GM12875 (cell line): ENCODE results near the gene SGO2.

Experiments used
- H3K4me3 ChIP-seq: one replicate; pipeline ENCODE4 v1.5.1; 2011; ENCODE audit warnings: low read depth, low read length, control low read depth
- TF ChIP-seq, protein P1 (sequence below): IDR thresholded peaks from 2 replicates; pipeline ENCODE4 v1.5.1; 2011; ENCODE audit warnings: low read depth, mild to moderate bottlenecking, control low read depth, inconsistent platforms, low read length, moderate library complexity, borderline replicate concordance; ENCODE audit not compliant: insufficient read depth

Gene SGO2

DNA sequence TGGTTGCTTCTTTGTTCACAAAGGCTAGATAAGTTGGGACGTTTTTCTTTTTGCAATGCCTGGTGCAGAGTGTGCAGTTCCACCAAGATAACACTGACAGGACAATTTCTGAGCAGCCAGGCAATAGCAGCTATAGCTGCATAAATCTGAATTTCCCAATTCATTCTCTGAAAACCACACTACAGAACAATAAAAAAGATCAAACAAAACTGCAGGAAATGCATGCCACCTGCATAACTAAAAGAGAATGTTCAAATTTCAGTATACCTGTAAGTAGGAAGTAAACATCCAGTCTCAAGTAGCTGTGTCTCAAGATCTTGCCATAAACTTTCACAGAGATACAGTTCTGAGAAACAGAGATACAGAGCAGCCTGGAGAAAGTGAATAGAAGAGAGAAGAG, 10.9 kb upstream of the SGO2 start:
- TF ChIP-seq, protein P1, sequence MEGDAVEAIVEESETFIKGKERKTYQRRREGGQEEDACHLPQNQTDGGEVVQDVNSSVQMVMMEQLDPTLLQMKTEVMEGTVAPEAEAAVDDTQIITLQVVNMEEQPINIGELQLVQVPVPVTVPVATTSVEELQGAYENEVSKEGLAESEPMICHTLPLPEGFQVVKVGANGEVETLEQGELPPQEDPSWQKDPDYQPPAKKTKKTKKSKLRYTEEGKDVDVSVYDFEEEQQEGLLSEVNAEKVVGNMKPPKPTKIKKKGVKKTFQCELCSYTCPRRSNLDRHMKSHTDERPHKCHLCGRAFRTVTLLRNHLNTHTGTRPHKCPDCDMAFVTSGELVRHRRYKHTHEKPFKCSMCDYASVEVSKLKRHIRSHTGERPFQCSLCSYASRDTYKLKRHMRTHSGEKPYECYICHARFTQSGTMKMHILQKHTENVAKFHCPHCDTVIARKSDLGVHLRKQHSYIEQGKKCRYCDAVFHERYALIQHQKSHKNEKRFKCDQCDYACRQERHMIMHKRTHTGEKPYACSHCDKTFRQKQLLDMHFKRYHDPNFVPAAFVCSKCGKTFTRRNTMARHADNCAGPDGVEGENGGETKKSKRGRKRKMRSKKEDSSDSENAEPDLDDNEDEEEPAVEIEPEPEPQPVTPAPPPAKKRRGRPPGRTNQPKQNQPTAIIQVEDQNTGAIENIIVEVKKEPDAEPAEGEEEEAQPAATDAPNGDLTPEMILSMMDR: no peak
- no peak overlapping the region for H3K4me3 ChIP-seq

DNA sequence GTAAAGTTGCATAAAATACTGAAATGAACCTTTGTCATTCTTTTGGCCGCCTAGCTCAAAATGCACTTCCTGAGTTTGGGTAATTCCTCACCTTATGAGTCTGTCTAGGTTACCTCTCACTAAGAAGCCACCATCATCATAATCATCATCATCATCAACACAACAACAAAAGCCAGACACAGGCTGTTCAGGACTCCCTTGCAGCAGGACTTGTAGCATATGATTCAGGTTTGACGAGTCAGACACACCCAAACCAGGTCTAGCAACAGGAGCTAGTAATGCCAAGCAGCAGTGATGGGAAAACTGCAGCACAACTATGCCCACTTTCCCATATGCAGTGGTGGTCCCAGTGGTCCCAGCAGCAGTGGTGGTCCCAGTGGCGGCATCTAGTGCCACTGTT, 2.8 kb upstream of the SGO2 start:
- TF ChIP-seq, protein P1: no peak
- H3K4me3 ChIP-seq: no peak overlapping the region

DNA sequence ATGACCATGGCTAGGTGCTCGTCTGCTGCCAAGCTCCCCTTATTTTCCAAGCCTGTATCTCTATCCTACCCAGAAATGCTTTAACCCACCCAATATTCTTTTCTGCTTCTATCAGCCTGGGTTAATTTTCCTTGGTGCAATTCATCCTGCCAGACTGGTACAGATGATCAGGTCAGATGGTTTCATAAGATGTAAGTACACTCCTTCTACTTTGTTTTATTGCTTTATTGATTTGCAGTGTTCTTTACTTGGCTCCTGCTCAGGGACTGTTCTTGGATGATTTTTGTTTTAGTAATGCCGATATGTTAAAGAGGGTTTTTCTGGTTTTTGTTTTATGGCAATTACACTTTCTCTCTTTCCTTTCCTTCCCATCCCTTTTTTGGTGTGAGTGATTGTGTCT, 2.4 kb upstream of the SGO2 start:
- TF ChIP-seq, protein P1: no peak
- no peak overlapping the region for H3K4me3 ChIP-seq

DNA sequence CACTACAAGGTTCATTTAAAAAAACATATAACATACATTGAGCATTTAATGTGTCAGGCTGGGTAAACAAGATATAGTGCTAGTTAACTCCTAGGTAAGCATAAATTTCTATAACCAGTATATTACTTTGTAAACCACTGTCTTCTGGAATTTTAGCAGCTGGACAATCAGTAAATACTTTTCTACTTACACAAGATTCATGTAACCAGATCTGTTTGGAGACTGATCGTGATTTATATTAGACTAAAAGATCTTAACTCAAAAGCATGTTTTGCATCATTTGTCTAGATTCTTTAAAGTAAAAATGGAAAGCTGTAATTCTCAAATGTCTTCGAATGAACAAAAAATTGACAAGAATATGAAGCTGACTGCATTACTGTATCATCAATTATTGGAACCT, 941 bp upstream of the SGO2 start:
- TF ChIP-seq, protein P1: no peak
- no peak overlapping the region for H3K4me3 ChIP-seq

DNA sequence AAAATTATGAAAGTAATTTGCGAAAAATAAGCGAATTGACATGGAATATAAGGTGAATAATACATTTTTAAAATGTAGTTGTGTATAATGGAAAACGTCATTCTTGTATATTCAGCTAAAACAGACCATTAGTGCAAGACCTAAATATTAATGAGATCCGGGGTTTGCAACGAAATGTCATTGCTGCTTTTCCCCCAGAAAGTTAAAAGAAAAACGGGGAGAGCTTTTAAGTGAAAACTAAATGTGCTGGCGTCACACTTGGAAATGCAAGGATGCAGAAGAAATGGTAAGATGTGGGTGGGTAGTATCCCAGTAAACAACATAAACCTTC, 491 bp upstream of the SGO2 start:
- TF ChIP-seq, protein P1: no peak
- no peak overlapping the region for H3K4me3 ChIP-seq

DNA sequence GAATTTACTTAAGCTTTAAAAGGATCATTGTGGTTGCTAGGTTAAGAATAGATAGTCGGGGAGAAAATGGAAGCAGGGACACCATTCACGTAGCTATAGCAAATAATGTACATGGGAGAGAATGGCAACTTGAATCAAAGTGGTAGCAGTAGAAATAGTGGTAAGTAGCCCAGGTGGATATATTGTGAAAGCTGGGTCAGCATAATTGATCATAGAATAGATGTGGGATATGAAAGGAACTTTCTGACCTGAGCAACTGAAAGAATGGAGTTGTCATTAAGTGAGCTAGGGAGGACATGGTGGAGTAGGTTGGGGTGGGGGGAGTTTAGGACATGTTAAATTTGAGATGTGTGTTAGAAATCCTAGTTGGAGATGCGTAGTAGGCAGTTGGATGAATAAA, 2.2 kb downstream of the SGO2 start:
- TF ChIP-seq, protein P1: no peak
- H3K4me3 ChIP-seq: no peak overlapping the region

DNA sequence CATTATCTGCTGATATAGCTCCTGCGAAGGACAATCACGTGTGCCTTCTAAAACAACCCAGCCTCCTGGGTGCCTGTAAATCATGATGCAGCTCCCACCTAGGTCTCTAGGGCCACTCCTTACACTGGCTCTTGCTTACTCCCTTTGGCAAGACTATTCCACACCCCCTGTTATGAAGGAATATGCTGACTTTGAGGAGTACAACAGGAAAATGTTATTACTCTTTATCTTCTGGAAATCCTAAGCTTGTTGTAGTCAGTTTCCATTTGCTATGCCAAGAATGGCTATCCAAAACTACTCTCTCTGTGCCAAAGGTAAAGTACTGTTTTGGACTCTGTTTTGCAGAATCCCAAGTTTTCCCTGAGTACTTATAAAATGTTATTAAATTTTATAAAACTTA, 7.7 kb downstream of the SGO2 start:
- H3K4me3 ChIP-seq: no peak overlapping the region
- TF ChIP-seq, protein P1: no peak

DNA sequence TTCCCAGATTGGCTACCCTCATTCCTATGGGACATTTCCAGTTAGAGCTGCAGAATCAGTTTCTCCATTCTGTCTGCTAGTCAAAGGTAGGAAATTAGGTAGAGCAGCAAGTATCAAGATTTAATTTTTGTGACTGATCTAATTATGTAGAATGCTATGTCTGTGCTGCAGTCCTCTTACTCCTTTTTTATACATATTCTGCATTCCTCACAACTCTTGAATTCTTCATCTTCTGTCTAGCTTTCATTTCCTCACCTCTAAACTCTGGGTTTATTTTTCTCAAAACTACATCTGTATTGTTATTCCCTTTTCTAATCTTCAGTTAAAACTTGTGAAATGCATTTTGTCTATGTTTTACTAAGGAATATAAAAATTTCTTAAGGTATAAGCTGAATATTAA, 8.6 kb downstream of the SGO2 start:
- no peak overlapping the region for H3K4me3 ChIP-seq
- TF ChIP-seq, protein P1: no peak
